ENCODE measurements around the gene BTBD19.
"Not testable (repeated sequence)": the region's sequence is repeated elsewhere in the genome, so short reads cannot be mapped to it uniquely, and the experiment has no call there.

Gene BTBD19

GRCh38 chr1:44810101-44810761 lies 1.9 kb downstream of the BTBD19 start:
- peak; percentile 54 for DNase-seq

DNA sequence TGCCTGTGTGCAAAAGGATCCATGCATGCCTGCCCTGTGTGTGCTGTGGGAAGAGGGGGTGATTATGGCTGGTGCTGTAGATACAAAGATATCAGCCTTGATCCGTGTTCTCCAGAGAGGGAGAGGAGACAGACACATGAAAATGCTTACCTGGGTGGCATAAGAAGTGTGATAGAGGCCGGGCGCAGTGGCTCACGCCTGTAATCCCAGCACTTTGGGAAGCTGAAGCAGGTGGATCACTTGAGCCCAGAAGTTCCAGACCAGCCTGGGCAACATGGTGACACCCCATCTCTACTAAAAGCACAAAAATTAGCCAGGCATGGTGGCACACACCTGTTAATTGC lies 2.4 kb downstream of the BTBD19 start:
- DNase-seq, result not testable (repeated sequence)

- no peak for DNase-seq
These were observed 2.9 kb downstream of the BTBD19 start for GRCh38 chr1:44811234-44811633.

GRCh38 chr1:44812822-44813543 lies 4.7 kb downstream of the BTBD19 start:
- DNase-seq, result no peak

DNA sequence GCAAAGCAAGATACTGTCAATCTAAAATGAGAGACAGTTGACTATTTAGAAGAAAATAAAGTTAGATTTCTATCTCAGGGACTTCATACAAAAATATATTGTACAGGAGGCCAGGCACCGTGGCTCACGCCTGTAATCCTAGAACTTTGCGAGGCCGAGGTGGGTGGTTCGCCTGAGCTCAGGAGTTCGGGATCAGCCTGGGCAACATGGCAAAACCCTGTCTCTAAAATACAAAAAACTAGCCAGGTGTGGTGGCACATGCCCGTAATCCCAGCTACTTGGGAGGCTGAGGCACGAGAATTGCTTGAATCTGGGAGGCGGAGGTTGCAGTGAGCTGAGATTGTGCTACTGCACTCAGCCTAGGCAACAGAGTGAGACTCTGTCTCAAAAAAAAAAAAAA lies 7.6 kb downstream of the BTBD19 start:
- not testable (repeated sequence) for DNase-seq

GRCh38 chr1:44817307-44817706 lies 9.0 kb downstream of the BTBD19 start:
- DNase-seq, result no peak

- no peak for DNase-seq
These were observed 9.6 kb downstream of the BTBD19 start for GRCh38 chr1:44817771-44818495.

- no peak for DNase-seq
These were observed 10.9 kb downstream of the BTBD19 start for GRCh38 chr1:44819196-44819607.

GRCh38 chr1:44819608-44820327 lies 11.4 kb downstream of the BTBD19 start:
- peak; percentile 89 for DNase-seq

- DNase-seq, result no peak
These were observed 12.3 kb downstream of the BTBD19 start for GRCh38 chr1:44820328-44821239.

DNA sequence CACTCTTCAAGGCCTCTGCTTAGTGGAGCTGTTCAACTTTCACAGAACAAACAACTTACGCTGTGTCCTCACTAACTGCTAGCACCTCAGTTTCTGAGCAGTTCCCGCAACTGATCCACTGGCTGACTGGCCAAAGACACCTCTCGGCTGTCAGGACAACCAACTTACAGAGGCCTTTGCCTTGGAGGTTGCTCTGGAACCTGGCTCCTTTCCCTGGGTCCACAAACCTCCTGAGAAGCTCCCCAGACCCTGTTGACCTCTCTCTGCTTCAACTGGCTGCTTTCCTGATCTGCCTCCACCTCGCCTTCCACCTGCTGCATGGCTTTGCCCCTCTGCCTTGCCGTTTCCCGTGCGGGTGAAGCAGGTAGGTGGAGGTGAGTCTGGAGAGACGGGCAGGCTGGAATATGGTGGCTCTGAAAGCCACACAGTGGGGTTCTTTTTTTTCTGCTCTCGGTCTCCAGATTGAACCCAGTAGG lies 13.0 kb downstream of the BTBD19 start:
- no peak for DNase-seq

DNA sequence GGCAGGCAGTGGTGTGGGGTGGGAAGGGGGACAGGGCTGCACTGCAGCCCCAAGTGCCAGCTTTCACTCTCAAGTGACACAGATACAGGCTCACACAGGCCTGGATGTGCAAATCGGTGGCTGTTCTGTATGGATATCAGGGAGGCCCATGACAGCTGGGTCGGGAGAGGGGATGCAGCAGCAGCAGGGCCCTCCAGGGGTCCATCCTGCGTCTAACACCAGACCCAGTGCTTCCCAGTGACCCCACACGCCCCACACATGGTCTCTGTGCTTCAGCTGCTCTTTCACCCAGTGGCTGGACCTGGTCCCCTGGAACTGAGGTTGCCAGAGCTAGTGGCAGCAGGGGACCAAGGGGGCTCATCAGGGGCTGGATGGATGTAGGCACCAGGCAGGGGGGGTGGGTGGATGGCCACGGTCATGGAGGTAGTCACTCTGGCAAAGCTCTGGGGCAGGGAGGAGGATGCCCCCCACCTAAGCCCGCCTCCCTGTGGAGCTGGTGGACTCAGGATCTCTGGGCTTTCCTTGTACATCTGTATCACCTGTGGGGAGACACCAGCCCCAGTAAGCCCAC lies 13.9 kb downstream of the BTBD19 start:
- no peak for DNase-seq

- no peak for DNase-seq
These were observed 14.7 kb downstream of the BTBD19 start for GRCh38 chr1:44822981-44823451.

GRCh38 chr1:44824392-44824791 lies 16.1 kb downstream of the BTBD19 start:
- not testable (repeated sequence) for DNase-seq

GRCh38 chr1:44826375-44827196 lies 18.3 kb downstream of the BTBD19 start:
- DNase-seq, result no peak

DNA sequence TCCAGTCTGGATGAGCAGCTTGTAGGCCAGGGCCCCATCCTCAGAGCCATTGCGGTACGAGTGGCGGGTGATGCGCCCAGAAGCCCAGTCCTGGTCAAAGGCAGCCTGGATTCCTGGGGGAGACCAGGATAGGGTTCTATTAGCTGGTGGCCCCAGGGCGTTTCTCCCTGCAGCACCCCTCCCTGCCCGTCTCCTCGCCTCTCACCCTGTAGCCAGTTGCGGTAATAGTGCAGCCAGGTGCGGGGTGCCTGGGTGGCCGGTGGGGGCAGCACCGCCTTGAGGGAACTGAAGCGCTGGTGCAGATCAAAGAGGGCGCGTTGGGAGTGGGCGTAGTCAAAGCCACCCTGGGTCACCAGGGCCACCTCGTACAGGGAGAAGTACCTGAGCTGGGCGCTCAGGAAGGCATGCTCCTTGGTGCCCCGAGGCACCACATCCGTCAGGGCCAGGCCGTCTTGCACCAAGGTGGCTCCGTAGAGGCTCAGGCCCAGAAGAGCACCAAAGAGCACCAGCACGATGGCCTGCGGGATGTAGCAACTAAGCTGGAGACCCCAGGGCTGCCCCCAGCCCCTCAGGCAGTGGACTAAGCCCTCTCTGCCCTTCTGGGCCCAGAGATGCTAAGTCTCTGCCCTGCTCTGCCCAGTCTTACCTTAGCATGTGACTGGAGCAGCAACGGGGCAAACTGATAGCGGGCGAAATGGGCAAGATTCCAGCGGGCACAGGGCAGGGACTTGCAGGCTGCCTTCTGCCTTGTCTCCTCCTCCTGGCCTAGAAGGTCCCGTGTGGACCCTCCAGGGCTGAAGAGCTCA lies 19.1 kb downstream of the BTBD19 start:
- DNase-seq, result no peak

- DNase-seq, result no peak
These were observed 19.8 kb downstream of the BTBD19 start for GRCh38 chr1:44828003-44828651.

DNA sequence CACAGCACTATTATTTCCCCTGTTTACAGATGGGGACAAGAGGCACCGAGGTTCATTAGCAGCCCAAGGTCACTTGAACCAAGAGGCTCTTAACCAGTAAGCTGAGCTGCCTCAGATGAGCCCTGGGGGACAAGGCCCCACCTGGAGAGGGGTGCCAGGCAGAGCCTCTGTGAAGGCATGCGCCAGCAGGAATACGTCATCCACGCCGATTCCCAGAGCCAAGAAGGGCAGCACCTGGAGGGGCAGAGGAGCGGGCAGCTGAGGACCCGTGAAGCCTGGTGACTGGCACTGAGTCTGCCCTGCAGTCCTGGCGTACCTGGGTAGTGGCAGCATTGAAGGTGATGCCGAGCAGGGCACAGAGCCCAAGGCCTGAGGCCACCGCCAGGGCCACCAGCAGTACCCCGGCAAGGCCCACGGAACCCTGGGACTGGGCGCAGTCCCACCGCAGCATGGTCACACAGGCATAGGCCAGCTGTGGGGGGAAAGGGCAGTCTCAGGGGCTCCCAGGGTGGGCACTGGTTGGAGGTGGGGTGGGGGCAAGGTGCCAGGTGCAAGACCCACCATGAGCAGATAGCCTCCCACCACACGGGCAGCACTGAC lies 20.6 kb downstream of the BTBD19 start:
- no peak for DNase-seq
